SK-N-SH (cell line): ENCODE results near the gene SND1. TPM values are rescaled to one million over a fixed set of nuclear protein-coding genes. Genes with fewer than 3 reads are reported as not detected.

Source experiments
- CTCF ChIA-PET: fragments of 300-600, 350-600 bp; formaldehyde crosslinking; extraction: SDS; loops from one replicate; lab custom pipeline; 2021; lab: Yijun Ruan, JAX
- POLR2A ChIA-PET: fragments of 350-600 bp; sonication (Branson Sonifier 250); formaldehyde crosslinking; extraction: SDS; loops from one replicate; lab custom pipeline; 2020; ENCODE audit warnings: antibody characterized with exemption, inconsistent platforms; lab: Yijun Ruan, JAX
- DNase-seq: peaks from one replicate; pipeline ENCODE4 v3.0.0; 2012
- H2AFZ ChIP-seq: fragments of 200-600 bp; sonication (generic); 2 replicates; pipeline ENCODE4 v1.8.1; 2016; ENCODE audit warnings: antibody characterized with exemption, mild to moderate bottlenecking, low read depth
- H3F3A ChIP-seq: fragments of 200-600 bp; sonication (generic); replicated peaks from 2 replicates; pipeline ENCODE3; 2016; ENCODE audit warnings: antibody characterized with exemption, mild to moderate bottlenecking; ENCODE audit not compliant: insufficient read depth
- H3K27ac ChIP-seq, 2 experiments: fragments of 200-500 bp in 1 of 2; fragments of 200-600 bp in 1 of 2; sonication (Bioruptor generic) in 1 of 2; sonication (generic), shearing (Covaris generic) in 1 of 2; 2 replicates each; pipeline versions ENCODE4 v1.5.1 to v1.6.1; 2014 to 2016; ENCODE audit warnings: low read depth in 2 of 2, inconsistent platforms in 1 of 2, low read length in 1 of 2, mild to moderate bottlenecking in 1 of 2, mixed read lengths in 1 of 2
- H3K27me3 ChIP-seq: fragments of 200-600 bp; sonication (generic), shearing (Covaris generic); 2 replicates; pipeline ENCODE4 v1.6.1; 2016; ENCODE audit warnings: mixed run types; ENCODE audit not compliant: insufficient read depth
- H3K36me3 ChIP-seq, 2 experiments: fragments of 200-500 bp in 1 of 2; fragments of 200-600 bp in 1 of 2; sonication (Bioruptor generic) in 1 of 2; sonication (generic) in 1 of 2; replicated peaks in 1 of 2; 2 replicates each; pipeline versions ENCODE3 to v1.5.1; 2014 to 2016; ENCODE audit warnings: low read length in 1 of 2, mild to moderate bottlenecking in 1 of 2; ENCODE audit not compliant: insufficient read depth in 2 of 2, control insufficient read depth in 1 of 2
- H3K4me1 ChIP-seq, 2 experiments: fragments of 200-500 bp in 1 of 2; fragments of 200-600 bp in 1 of 2; sonication (Bioruptor generic) in 1 of 2; sonication (generic), shearing (Covaris generic) in 1 of 2; 2 replicates each; pipeline versions ENCODE4 v1.5.1 to v1.6.1; 2014 to 2016; ENCODE audit warnings: low read depth in 1 of 2, low read length in 1 of 2, mixed run types in 1 of 2; ENCODE audit not compliant: insufficient read depth in 2 of 2, control insufficient read depth in 1 of 2
- H3K4me2 ChIP-seq: fragments of 200-600 bp; sonication (generic), shearing (Covaris generic); 2 replicates; pipeline ENCODE4 v1.6.1; 2017; ENCODE audit warnings: mixed run types
- H3K4me3 ChIP-seq, 2 experiments: fragments of 200-500 bp in 1 of 2; fragments of 200-600 bp in 1 of 2; sonication (Bioruptor generic) in 1 of 2; sonication (generic), shearing (Covaris generic) in 1 of 2; 2 replicates each; pipeline versions ENCODE4 v1.5.1 to v1.8.1; 2014 to 2016; ENCODE audit warnings: low read depth in 2 of 2, inconsistent platforms in 1 of 2, low read length in 1 of 2, mild to moderate bottlenecking in 1 of 2, mixed read lengths in 1 of 2, moderate library complexity in 1 of 2
- H3K79me2 ChIP-seq: fragments of 200-600 bp; sonication (generic); 2 replicates; pipeline ENCODE4 v1.8.1; 2017; ENCODE audit warnings: mild to moderate bottlenecking; ENCODE audit not compliant: insufficient read depth
- H3K9ac ChIP-seq: fragments of 200-600 bp; sonication (generic); 2 replicates; pipeline ENCODE4 v1.6.1; 2017; ENCODE audit warnings: mixed run types
- H3K9me2 ChIP-seq: fragments of 200-600 bp; sonication (generic); 2 replicates; pipeline ENCODE4 v1.6.1; 2017; ENCODE audit warnings: mixed run types
- H3K9me3 ChIP-seq: fragments of 200-600 bp; sonication (generic); 2 replicates; pipeline ENCODE4 v1.6.1; 2017; ENCODE audit warnings: mixed run types, mild to moderate bottlenecking, moderate library complexity
- H4K20me1 ChIP-seq: fragments of 200-600 bp; sonication (generic); 2 replicates; pipeline ENCODE4 v1.6.1; 2017; ENCODE audit warnings: mild to moderate bottlenecking, mixed run types; ENCODE audit not compliant: insufficient read depth
- FOSL2 ChIP-seq: IDR thresholded peaks from 2 replicates; pipeline ENCODE4 v1.4.0; 2012; ENCODE audit warnings: low read depth, mild to moderate bottlenecking, moderate library complexity, borderline replicate concordance
- FOXJ3 ChIP-seq: sonication (generic); formaldehyde crosslinking; IDR thresholded peaks from 2 replicates; pipeline ENCODE4 v1.5.1; 2020; ENCODE audit warnings: mild to moderate bottlenecking, missing genetic modification reagents
- GABPA ChIP-seq: IDR thresholded peaks from 2 replicates; pipeline ENCODE4 v1.4.0; 2012; ENCODE audit warnings: low read depth, mild to moderate bottlenecking
- MEF2A ChIP-seq: IDR thresholded peaks from 2 replicates; pipeline ENCODE4 v1.4.0; 2012; ENCODE audit warnings: low read depth, borderline replicate concordance
- NRF1 ChIP-seq: IDR thresholded peaks from 2 replicates; pipeline ENCODE4 v1.6.1; 2012; ENCODE audit warnings: low read depth, mild to moderate bottlenecking, low read length
- PBX3 ChIP-seq: IDR thresholded peaks from 2 replicates; pipeline ENCODE4; 2012
- RAD21 ChIP-seq: IDR thresholded peaks from 2 replicates; pipeline ENCODE4 v1.6.1; 2012; ENCODE audit warnings: mild to moderate bottlenecking, low read length
- RFX5 ChIP-seq: IDR thresholded peaks from 2 replicates; pipeline ENCODE4 v1.6.1; 2012; ENCODE audit warnings: mild to moderate bottlenecking, improper control_type of control experiment, low read length
- SMC3 ChIP-seq: IDR thresholded peaks from 2 replicates; pipeline ENCODE4 v1.6.1; 2012; ENCODE audit warnings: low read depth, low read length, improper control_type of control experiment
- TCF12 ChIP-seq: IDR thresholded peaks from 2 replicates; pipeline ENCODE4 v1.4.0; 2012
- TEAD4 ChIP-seq: IDR thresholded peaks from 2 replicates; pipeline ENCODE4 v1.4.0; 2012; ENCODE audit warnings: mild to moderate bottlenecking, borderline replicate concordance; ENCODE audit not compliant: insufficient read depth
- WGBS: methylation state at CpG from one replicate; pipeline ENCODE4 v1.1.6; 2017; ENCODE audit warnings: low lambda C conversion rate; 5-methylcytosine and 5-hydroxymethylcytosine counted together
- polyA plus RNA-seq, 3 experiments: library from polyadenylated mRNA; depleted of rRNA; stranded (reverse); fragments of >200 nt; gene quantifications; 2 replicates each; pipeline ENCODE4 v1.2.3, GENCODE V29; 2012
- TF ChIP-seq, protein P1 (sequence below): IDR thresholded peaks from 2 replicates; pipeline ENCODE4 v1.4.0; 2012; ENCODE audit warnings: low read depth, borderline replicate concordance
- TF ChIP-seq, protein P2 (sequence below): fragments of 150-350 bp; IDR thresholded peaks from 2 replicates; pipeline ENCODE4 v1.6.1; 2017; ENCODE audit warnings: antibody characterized with exemption, low read length, low read depth, borderline replicate concordance

SND1 gene
- polyA plus RNA-seq, 1 of the 3 experiments (the other 2 are of a cell fraction), result 165 TPM

- Histone ChIP-seq H3K4me1 (no peaks in the 10 kb centered on the region), H3K79me2 (no peaks in the 10 kb centered on the region), H3K9ac (no peak overlapping the region), H3F3A (peaks cover 7% of the 10 kb centered on the region), H3K36me3 (no peaks in the 10 kb centered on the region), H2AFZ (no peak overlapping the region), H3K27me3 (no peaks in the 10 kb centered on the region)
- ChIA-PET POLR2A (no interaction called here), CTCF (interaction anchor here (0.9 kb wide), 1 partner anchor 9 kb away, joined by 3 read pairs; no protein-coding TSS in a partner anchor)
- 88% methylated on average over 3 of the region's 3 CpGs for WGBS
- DNase-seq, result no peak
- TF ChIP-seq, protein P1, sequence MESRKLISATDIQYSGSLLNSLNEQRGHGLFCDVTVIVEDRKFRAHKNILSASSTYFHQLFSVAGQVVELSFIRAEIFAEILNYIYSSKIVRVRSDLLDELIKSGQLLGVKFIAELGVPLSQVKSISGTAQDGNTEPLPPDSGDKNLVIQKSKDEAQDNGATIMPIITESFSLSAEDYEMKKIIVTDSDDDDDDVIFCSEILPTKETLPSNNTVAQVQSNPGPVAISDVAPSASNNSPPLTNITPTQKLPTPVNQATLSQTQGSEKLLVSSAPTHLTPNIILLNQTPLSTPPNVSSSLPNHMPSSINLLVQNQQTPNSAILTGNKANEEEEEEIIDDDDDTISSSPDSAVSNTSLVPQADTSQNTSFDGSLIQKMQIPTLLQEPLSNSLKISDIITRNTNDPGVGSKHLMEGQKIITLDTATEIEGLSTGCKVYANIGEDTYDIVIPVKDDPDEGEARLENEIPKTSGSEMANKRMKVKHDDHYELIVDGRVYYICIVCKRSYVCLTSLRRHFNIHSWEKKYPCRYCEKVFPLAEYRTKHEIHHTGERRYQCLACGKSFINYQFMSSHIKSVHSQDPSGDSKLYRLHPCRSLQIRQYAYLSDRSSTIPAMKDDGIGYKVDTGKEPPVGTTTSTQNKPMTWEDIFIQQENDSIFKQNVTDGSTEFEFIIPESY, result no peak
- TF ChIP-seq NRF1 (no peak), RAD21 (no peak)
- TF ChIP-seq, all 33 proteins: peak for 0
- Histone ChIP-seq H4K20me1 (no peaks in the 10 kb centered on the region), H3K4me2 (no peak overlapping the region), H3K4me3 (no peak overlapping the region), H3K9me2 (no peaks in the 10 kb centered on the region), H3K27ac (no peak overlapping the region), H3K9me3 (no peaks in the 10 kb centered on the region)
Measured at GRCh38 chr7:127635659-127636285, 16.2 kb upstream of the SND1 start.

- H3K27ac ChIP-seq, result no peak overlapping the region
- H2AFZ ChIP-seq, result no peak overlapping the region
- no peaks in the 10 kb centered on the region for H3K9me2 ChIP-seq
- H3K4me1 ChIP-seq, result no peaks in the 10 kb centered on the region
- H3K4me3 ChIP-seq, result no peak overlapping the region
- H3K27me3 ChIP-seq, result no peaks in the 10 kb centered on the region
- no peak overlapping the region for H3K4me2 ChIP-seq
- H4K20me1 ChIP-seq, result no peaks in the 10 kb centered on the region
- no peaks in the 10 kb centered on the region for H3K79me2 ChIP-seq
- CTCF ChIA-PET, result interaction anchor here (1.0 to 1.4 kb wide), 2 partner anchors 49 to 124 kb away, joined by 3 to 4 read pairs; partner anchors contain the start of gene ARF5
- no peaks in the 10 kb centered on the region for H3K36me3 ChIP-seq
- H3K9me3 ChIP-seq, result no peaks in the 10 kb centered on the region
- no peak overlapping the region for H3K9ac ChIP-seq
- H3F3A ChIP-seq, result peaks cover 7% of the 10 kb centered on the region
- TF ChIP-seq RAD21 (no peak), FOSL2 (no peak), TCF12 (no peak)
- TF ChIP-seq, protein P2, sequence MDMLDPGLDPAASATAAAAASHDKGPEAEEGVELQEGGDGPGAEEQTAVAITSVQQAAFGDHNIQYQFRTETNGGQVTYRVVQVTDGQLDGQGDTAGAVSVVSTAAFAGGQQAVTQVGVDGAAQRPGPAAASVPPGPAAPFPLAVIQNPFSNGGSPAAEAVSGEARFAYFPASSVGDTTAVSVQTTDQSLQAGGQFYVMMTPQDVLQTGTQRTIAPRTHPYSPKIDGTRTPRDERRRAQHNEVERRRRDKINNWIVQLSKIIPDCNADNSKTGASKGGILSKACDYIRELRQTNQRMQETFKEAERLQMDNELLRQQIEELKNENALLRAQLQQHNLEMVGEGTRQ, result no peak
- no peak for DNase-seq
- POLR2A ChIA-PET, result no interaction called here
Measured at GRCh38 chr7:127638197-127638596, 13.8 kb upstream of the SND1 start.

GRCh38 chr7:127644484-127644883, 7.5 kb upstream of the SND1 start:
- peak overlapping the region; percentile 56; the same call in 1 of the 2 replicates for H2AFZ ChIP-seq
- no peak for DNase-seq
- no peak overlapping the region for H3K4me2 ChIP-seq
- TF ChIP-seq PBX3 (no peak), SMC3 (no peak), MEF2A (no peak), FOXJ3 (CRISPR knock-in tag) (no peak), RAD21 (no peak), TCF12 (no peak), TEAD4 (no peak), RFX5 (no peak), GABPA (no peak)
- TF ChIP-seq, protein P2, result no peak
- TF ChIP-seq, protein P1, result no peak

More at GRCh38 chr7:127644484-127644883, 7.5 kb upstream of the SND1 start:
- ChIA-PET CTCF (no interaction called here), POLR2A (no interaction called here)
- Histone ChIP-seq H3K27ac (no peak overlapping the region), H3K9me2 (no peaks in the 10 kb centered on the region), H3K4me1 (no peaks in the 10 kb centered on the region), H3K9ac (no peak overlapping the region), H3K27me3 (no peaks in the 10 kb centered on the region), H4K20me1 (no peaks in the 10 kb centered on the region), H3K9me3 (no peaks in the 10 kb centered on the region), H3F3A (no peaks in the 10 kb centered on the region), H3K36me3 (no peaks in the 10 kb centered on the region), H3K4me3 (no peak overlapping the region), H3K79me2 (no peaks in the 10 kb centered on the region)
- 73% methylated on average over 2 of the region's 2 CpGs for WGBS
